ENCODE data around the gene EIF3J.

The EIF3J gene

DNA sequence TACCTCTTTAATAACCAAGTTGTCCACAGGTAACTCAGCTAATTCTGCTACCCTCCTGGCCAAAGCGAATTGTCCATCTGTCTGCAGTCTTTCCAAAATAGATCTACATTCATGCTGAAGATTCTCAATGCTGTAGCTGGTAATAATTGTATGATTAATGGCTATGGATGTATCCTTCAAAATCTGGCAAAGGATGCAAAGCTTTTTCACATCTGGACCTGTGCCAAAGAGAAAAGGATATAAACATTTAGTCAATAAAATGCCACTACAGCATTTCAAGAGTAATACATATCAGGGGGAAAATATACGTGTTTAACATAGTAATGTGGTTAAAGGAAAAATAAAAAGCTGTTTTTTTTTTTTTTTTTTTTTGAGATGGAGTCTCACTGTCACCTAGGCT is 48.7 kb downstream of the EIF3J start:
- H3K36me3 ChIP-seq (ENCODE audit: insufficient read depth, low read length), result peaks cover 64% of the 10 kb centered on the region; the same call in 1 of the 2 replicates
- no peaks in the 10 kb centered on the region for H3K79me2 ChIP-seq (ENCODE audit: insufficient read depth, low read length)
- no peak overlapping the region for H3K9ac ChIP-seq (ENCODE audit: low read depth, low read length, poor library complexity, severe bottlenecking)
- H3K4me3 ChIP-seq (ENCODE audit: low read length, poor library complexity, severe bottlenecking), result no peak overlapping the region
- no peaks in the 10 kb centered on the region for H4K20me1 ChIP-seq (ENCODE audit: insufficient read depth, low read length, poor library complexity, severe bottlenecking)
- H3K9me3 ChIP-seq (ENCODE audit: insufficient read depth, low read depth, low read length), result no peaks in the 10 kb centered on the region
- no peak overlapping the region for H3K4me2 ChIP-seq (ENCODE audit: low read depth, low read length, poor library complexity, severe bottlenecking)
- H3F3A ChIP-seq (ENCODE audit: low read depth), result no peaks in the 10 kb centered on the region
- no peaks in the 10 kb centered on the region for H3K27me3 ChIP-seq (ENCODE audit: insufficient read depth, low read length, poor library complexity, severe bottlenecking)
- H3K9me2 ChIP-seq (replicated peaks; ENCODE audit: low read depth, low read length), result no peaks in the 10 kb centered on the region
- no peak overlapping the region for H2AFZ ChIP-seq (ENCODE audit: low read length)
- TF ChIP-seq, protein P1, sequence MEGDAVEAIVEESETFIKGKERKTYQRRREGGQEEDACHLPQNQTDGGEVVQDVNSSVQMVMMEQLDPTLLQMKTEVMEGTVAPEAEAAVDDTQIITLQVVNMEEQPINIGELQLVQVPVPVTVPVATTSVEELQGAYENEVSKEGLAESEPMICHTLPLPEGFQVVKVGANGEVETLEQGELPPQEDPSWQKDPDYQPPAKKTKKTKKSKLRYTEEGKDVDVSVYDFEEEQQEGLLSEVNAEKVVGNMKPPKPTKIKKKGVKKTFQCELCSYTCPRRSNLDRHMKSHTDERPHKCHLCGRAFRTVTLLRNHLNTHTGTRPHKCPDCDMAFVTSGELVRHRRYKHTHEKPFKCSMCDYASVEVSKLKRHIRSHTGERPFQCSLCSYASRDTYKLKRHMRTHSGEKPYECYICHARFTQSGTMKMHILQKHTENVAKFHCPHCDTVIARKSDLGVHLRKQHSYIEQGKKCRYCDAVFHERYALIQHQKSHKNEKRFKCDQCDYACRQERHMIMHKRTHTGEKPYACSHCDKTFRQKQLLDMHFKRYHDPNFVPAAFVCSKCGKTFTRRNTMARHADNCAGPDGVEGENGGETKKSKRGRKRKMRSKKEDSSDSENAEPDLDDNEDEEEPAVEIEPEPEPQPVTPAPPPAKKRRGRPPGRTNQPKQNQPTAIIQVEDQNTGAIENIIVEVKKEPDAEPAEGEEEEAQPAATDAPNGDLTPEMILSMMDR (conservative IDR thresholded peaks at IDR 0.05; ENCODE audit: low read length), result no peak
- TF ChIP-seq EZH2phosphoT487 (IDR thresholded peaks at IDR 0.05; ENCODE audit: borderline replicate concordance), result no peak
- no peaks in the 10 kb centered on the region for H3K4me1 ChIP-seq (ENCODE audit: insufficient read depth, low read length, poor library complexity, severe bottlenecking)

DNA sequence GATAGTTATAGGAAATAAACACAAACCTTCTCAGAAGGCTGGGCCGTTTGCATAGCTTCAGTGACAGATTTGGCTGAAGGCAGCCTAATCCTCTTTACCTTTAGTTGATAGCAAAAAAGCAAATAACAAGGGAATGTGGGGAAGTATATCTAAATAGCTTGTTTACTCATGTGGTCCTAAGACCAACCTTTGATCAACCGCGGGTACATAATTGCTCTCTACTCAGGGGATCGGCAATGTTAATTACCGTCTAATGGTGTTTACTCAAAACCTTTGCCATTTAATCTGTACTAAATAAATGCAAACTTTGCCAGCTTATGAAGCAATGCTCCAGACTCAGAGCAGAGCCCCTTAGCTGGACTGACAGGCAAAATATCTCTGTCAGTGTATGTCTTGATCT is 51.6 kb downstream of the EIF3J start:
- no peaks in the 10 kb centered on the region for H3F3A ChIP-seq (ENCODE audit: low read depth)
- H3K4me2 ChIP-seq (ENCODE audit: low read depth, low read length, poor library complexity, severe bottlenecking), result no peak overlapping the region
- H3K4me3 ChIP-seq (ENCODE audit: low read length, poor library complexity, severe bottlenecking), result no peak overlapping the region
- no peaks in the 10 kb centered on the region for H3K9me2 ChIP-seq (replicated peaks; ENCODE audit: low read depth, low read length)
- H3K9me3 ChIP-seq (ENCODE audit: insufficient read depth, low read depth, low read length), result no peaks in the 10 kb centered on the region
- H3K9ac ChIP-seq (ENCODE audit: low read depth, low read length, poor library complexity, severe bottlenecking), result no peak overlapping the region
- no peaks in the 10 kb centered on the region for H4K20me1 ChIP-seq (ENCODE audit: insufficient read depth, low read length, poor library complexity, severe bottlenecking)
- H3K36me3 ChIP-seq (ENCODE audit: insufficient read depth, low read length), result peaks cover 67% of the 10 kb centered on the region; the same call in 1 of the 2 replicates
- no peaks in the 10 kb centered on the region for H3K27me3 ChIP-seq (ENCODE audit: insufficient read depth, low read length, poor library complexity, severe bottlenecking)
- no peaks in the 10 kb centered on the region for H3K4me1 ChIP-seq (ENCODE audit: insufficient read depth, low read length, poor library complexity, severe bottlenecking)
- H2AFZ ChIP-seq (ENCODE audit: low read length), result no peak overlapping the region
- H3K79me2 ChIP-seq (ENCODE audit: insufficient read depth, low read length), result no peaks in the 10 kb centered on the region
- TF ChIP-seq EZH2phosphoT487 (IDR thresholded peaks at IDR 0.05; ENCODE audit: borderline replicate concordance), result no peak
- TF ChIP-seq, protein P1 (conservative IDR thresholded peaks at IDR 0.05; ENCODE audit: low read length), result no peak

DNA sequence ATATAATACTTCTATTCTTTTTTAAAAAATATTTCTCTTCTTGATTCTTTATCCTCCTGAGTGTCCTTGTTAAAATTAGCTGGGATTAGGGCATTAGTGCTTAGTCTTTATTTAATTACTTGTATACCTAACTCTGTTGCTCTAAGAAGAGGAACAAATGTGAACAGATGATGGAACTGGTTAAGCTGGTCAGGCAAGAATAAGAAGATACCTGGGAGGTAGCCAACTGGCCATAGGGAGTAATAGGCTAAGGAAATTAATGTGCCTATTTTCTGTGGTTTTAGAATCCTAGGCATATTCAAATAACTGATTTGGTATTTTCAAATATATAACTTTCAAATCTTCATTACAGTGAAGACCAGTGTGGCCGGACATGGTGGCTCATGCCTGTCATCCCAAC is 54.4 kb downstream of the EIF3J start:
- no peaks in the 10 kb centered on the region for H3K27me3 ChIP-seq (ENCODE audit: insufficient read depth, low read length, poor library complexity, severe bottlenecking)
- TF ChIP-seq, protein P1 (conservative IDR thresholded peaks at IDR 0.05; ENCODE audit: low read length), result no peak
- TF ChIP-seq EZH2phosphoT487 (IDR thresholded peaks at IDR 0.05; ENCODE audit: borderline replicate concordance), result no peak
- H3K36me3 ChIP-seq (ENCODE audit: insufficient read depth, low read length), result peaks cover 59% of the 10 kb centered on the region; the same call in 1 of the 2 replicates

More for the DNA sequence above, 54.4 kb downstream of the EIF3J start:
- H3K4me3 ChIP-seq (ENCODE audit: low read length, poor library complexity, severe bottlenecking), result no peak overlapping the region
- no peak overlapping the region for H3K9ac ChIP-seq (ENCODE audit: low read depth, low read length, poor library complexity, severe bottlenecking)
- no peaks in the 10 kb centered on the region for H3K9me2 ChIP-seq (replicated peaks; ENCODE audit: low read depth, low read length)
- no peaks in the 10 kb centered on the region for H3F3A ChIP-seq (ENCODE audit: low read depth)
- no peaks in the 10 kb centered on the region for H3K79me2 ChIP-seq (ENCODE audit: insufficient read depth, low read length)
- H3K4me2 ChIP-seq (ENCODE audit: low read depth, low read length, poor library complexity, severe bottlenecking), result no peak overlapping the region
- H2AFZ ChIP-seq (ENCODE audit: low read length), result no peak overlapping the region
- H4K20me1 ChIP-seq (ENCODE audit: insufficient read depth, low read length, poor library complexity, severe bottlenecking), result no peaks in the 10 kb centered on the region
- H3K9me3 ChIP-seq (ENCODE audit: insufficient read depth, low read depth, low read length), result no peaks in the 10 kb centered on the region
- no peaks in the 10 kb centered on the region for H3K4me1 ChIP-seq (ENCODE audit: insufficient read depth, low read length, poor library complexity, severe bottlenecking)

Measured in Loucy (cell line).